Vagina (tissue), 2 donors: ENCODE data around the gene TALDO1. TPM values are rescaled to one million over a fixed set of nuclear protein-coding genes. Genes with fewer than 3 reads are reported as not detected.
A peak's percentile ranks its signal among the peaks of the same experiment; 100 is the strongest.

ENCODE experiments used
- DNase-seq, 2 donors: peaks; one replicate each; pipeline ENCODE4 v3.0.0-alpha.2; 2017; ENCODE audit errors: extremely low spot score in 2 of 2
- H3K27ac ChIP-seq: fragments of 200-600 bp; sonication (generic); one replicate; pipeline ENCODE4 v1.5.1; 2019
- H3K27me3 ChIP-seq: fragments of 200-600 bp; sonication (generic); one replicate; pipeline ENCODE4 v1.5.1; 2019
- H3K36me3 ChIP-seq, 2 donors: fragments of 200-600 bp; sonication (generic); one replicate each; pipeline ENCODE4 v1.5.1; 2017 to 2019
- H3K4me1 ChIP-seq: fragments of 200-600 bp; sonication (generic); one replicate; pipeline ENCODE4 v1.5.1; 2019
- H3K4me3 ChIP-seq, 2 donors: fragments of 200-600 bp; sonication (generic); 1 replicate in 1 of 2; 2 replicates in 1 of 2; pipeline ENCODE4 v1.5.1; 2016 to 2019
- H3K9me3 ChIP-seq: fragments of 200-600 bp; sonication (generic); one replicate; pipeline ENCODE4 v1.5.1; 2019
- CTCF ChIP-seq, 3 experiments: fragments of 450-650 bp in 2 of 3; fragments of 200-600 bp in 1 of 3; sonication (generic) in 1 of 3; IDR thresholded peaks; one replicate each; pipeline ENCODE4 v1.5.1; 2017 to 2019; ENCODE audit warnings: antibody characterized with exemption in 3 of 3, mild to moderate bottlenecking in 2 of 3, moderate library complexity in 2 of 3
- POLR2A ChIP-seq, 2 donors: fragments of 450-650 bp; IDR thresholded peaks; one replicate each; pipeline ENCODE4 v1.6.1; 2017; ENCODE audit warnings: antibody characterized with exemption in 2 of 2, mild to moderate bottlenecking in 2 of 2, moderate library complexity in 2 of 2
- POLR2AphosphoS5 ChIP-seq, 2 donors: sonication (generic); formaldehyde crosslinking; IDR thresholded peaks; one replicate each; pipeline ENCODE4 v1.9.0; 2017; ENCODE audit warnings: antibody characterized with exemption in 2 of 2, mild to moderate bottlenecking in 2 of 2, low read depth in 1 of 2; ENCODE audit not compliant: insufficient read depth in 1 of 2
- intact Hi-C: fragments of 100-400 bp; cut with DNase I; formaldehyde crosslinking; loops from one replicate; pipeline ENCODE4 v1.15.1; 2023
- total RNA-seq: library from RNA; depleted of rRNA; stranded (reverse); fragments of >200 nt; gene quantifications from one replicate; pipeline ENCODE4 v1.2.3, GENCODE V29; 2016

Gene TALDO1
- total RNA-seq, 1 donor from 2014 or later = 158 TPM

GRCh38 chr11:803467-803742 lies 56.1 kb downstream of the TALDO1 start:
- intact Hi-C loops = no loop called here
- no peak overlapping the region for H3K27ac ChIP-seq

GRCh38 chr11:803770-804598 lies 56.7 kb downstream of the TALDO1 start:
- TF ChIP-seq POLR2AphosphoS5 (IDR thresholded peaks at IDR 0.05; ENCODE audit: insufficient read depth in 1 of 2, low read depth in 1 of 2) (no peak), CTCF (IDR thresholded peaks at IDR 0.05) (no peak), POLR2A (IDR thresholded peaks at IDR 0.05) (no peak)
- intact Hi-C loops = no loop called here
- no peaks in the 10 kb centered on the region for H3K27me3 ChIP-seq
- DNase-seq = no peak
- H3K4me1 ChIP-seq = peaks cover 27% of the 10 kb centered on the region
- peaks cover 0 to 13% of the 10 kb centered on the region in 2 donors for H3K36me3 ChIP-seq
- no peaks in the 10 kb centered on the region for H3K9me3 ChIP-seq
- H3K27ac ChIP-seq = peak overlapping the region; percentile 88
- H3K4me3 ChIP-seq = peak overlapping the region; percentile 49 to 54

More at GRCh38 chr11:803467-803742, 56.1 kb downstream of the TALDO1 start:
- no peaks in the 10 kb centered on the region for H3K27me3 ChIP-seq
- DNase-seq = no peak
- peaks cover 25% of the 10 kb centered on the region for H3K4me1 ChIP-seq
- no peaks in the 10 kb centered on the region for H3K9me3 ChIP-seq
- H3K4me3 ChIP-seq = no peak overlapping the region
- no peak for TF ChIP-seq CTCF (IDR thresholded peaks at IDR 0.05)
- H3K36me3 ChIP-seq = peaks cover 0 to 13% of the 10 kb centered on the region in 2 donors

GRCh38 chr11:804599-804964 lies 57.3 kb downstream of the TALDO1 start:
- DNase-seq = no peak
- H3K4me1 ChIP-seq = peaks cover 27% of the 10 kb centered on the region
- no peaks in the 10 kb centered on the region for H3K27me3 ChIP-seq
- intact Hi-C loops = no loop called here
- H3K9me3 ChIP-seq = no peaks in the 10 kb centered on the region
- peak overlapping the region; percentile 49 to 54 for H3K4me3 ChIP-seq
- peaks cover 0 to 13% of the 10 kb centered on the region in 2 donors for H3K36me3 ChIP-seq
- peak overlapping the region; percentile 88 for H3K27ac ChIP-seq
- TF ChIP-seq POLR2AphosphoS5 (IDR thresholded peaks at IDR 0.05; ENCODE audit: insufficient read depth in 1 of 2, low read depth in 1 of 2) (no peak), POLR2A (IDR thresholded peaks at IDR 0.05) (no peak), CTCF (IDR thresholded peaks at IDR 0.05) (no peak)

GRCh38 chr11:808427-809286 lies 61.4 kb downstream of the TALDO1 start:
- H3K4me1 ChIP-seq = peaks cover 50% of the 10 kb centered on the region
- H3K4me3 ChIP-seq = peak overlapping the region; percentile 86 to 98
- H3K36me3 ChIP-seq = peaks cover 0 to 28% of the 10 kb centered on the region in 2 donors
- H3K27ac ChIP-seq = peak overlapping the region; percentile 96
- no peaks in the 10 kb centered on the region for H3K27me3 ChIP-seq
- H3K9me3 ChIP-seq = no peaks in the 10 kb centered on the region
- intact Hi-C loops = loop anchor here (5.0 kb wide), 1 partner anchor 34 kb away; the partner anchor contains the start of genes POLR2L and TSPAN4
- peak in 1 of 2 donors; percentile 95 for DNase-seq
- TF ChIP-seq POLR2A (IDR thresholded peaks at IDR 0.05) = no peak
- no peak for TF ChIP-seq CTCF (IDR thresholded peaks at IDR 0.05)
- TF ChIP-seq POLR2AphosphoS5 (IDR thresholded peaks at IDR 0.05; ENCODE audit: insufficient read depth in 1 of 2, low read depth in 1 of 2) = no peak
